Measurements from ENCODE around the gene DIPK1C. TPM values are rescaled to one million over a fixed set of nuclear protein-coding genes. Genes with fewer than 3 reads are reported as not detected.
A peak's percentile ranks its signal among the peaks of the same experiment; 100 is the strongest.

Gene DIPK1C
- total RNA-seq, 1 experiment from 2014 or later, result not detected

- Mint-ChIP-seq H3K36me3 (ENCODE audit: insufficient read depth, unreplicated experiment) (peaks cover 71% of the 10 kb centered on the region), H3K9me3 (ENCODE audit: low read depth, unreplicated experiment) (no peaks in the 10 kb centered on the region), H3K4me3 (ENCODE audit: low read depth, unreplicated experiment) (peak overlapping the region; percentile 71), H3K27ac (ENCODE audit: unreplicated experiment) (peak overlapping the region; percentile 93), H3K4me1 (ENCODE audit: low read depth, unreplicated experiment) (peaks cover 46% of the 10 kb centered on the region), H3K27me3 (ENCODE audit: unreplicated experiment) (no peaks in the 10 kb centered on the region)
- no peak for TF ChIP-seq CTCF (IDR thresholded peaks at IDR 0.05; ENCODE audit: unreplicated experiment)
- peak; percentile 35 for DNase-seq
- intact Hi-C loops (cut with micrococcal nuclease; ENCODE audit: unreplicated experiment), result loop anchor here (2.0 kb wide), 1 partner anchor 54 kb away; no protein-coding TSS in a partner anchor
- CTCF ChIA-PET, result interaction anchor here (0.8 kb wide), 1 partner anchor 1082 kb away, joined by 3 read pairs; no protein-coding TSS in a partner anchor
- BruUV-seq (replicated peaks), result no TSS peak
These were observed 41.9 kb upstream of the DIPK1C start for GRCh38 chr18:74498712-74499627.

- CTCF ChIA-PET, result interaction anchor here (0.8 kb wide), 1 partner anchor 1080 kb away, joined by 3 read pairs; no protein-coding TSS in a partner anchor
- no TSS peak for BruUV-seq (replicated peaks)
- Mint-ChIP-seq H3K4me1 (ENCODE audit: low read depth, unreplicated experiment) (peaks cover 46% of the 10 kb centered on the region), H3K27ac (ENCODE audit: unreplicated experiment) (peak overlapping the region; percentile 66), H3K9me3 (ENCODE audit: low read depth, unreplicated experiment) (no peaks in the 10 kb centered on the region), H3K27me3 (ENCODE audit: unreplicated experiment) (no peaks in the 10 kb centered on the region), H3K4me3 (ENCODE audit: low read depth, unreplicated experiment) (peak overlapping the region; percentile 73), H3K36me3 (ENCODE audit: insufficient read depth, unreplicated experiment) (peaks cover 64% of the 10 kb centered on the region)
- no peak for DNase-seq
- no peak for TF ChIP-seq CTCF (IDR thresholded peaks at IDR 0.05; ENCODE audit: unreplicated experiment)
- intact Hi-C loops (cut with micrococcal nuclease; ENCODE audit: unreplicated experiment), result loop anchor here (2.0 kb wide), 1 partner anchor 55 kb away; no protein-coding TSS in a partner anchor
These were observed 40.7 kb upstream of the DIPK1C start for GRCh38 chr18:74497778-74498177.

- no peak for DNase-seq
- Mint-ChIP-seq H3K27ac (ENCODE audit: unreplicated experiment) (peak overlapping the region; percentile 66), H3K4me1 (ENCODE audit: low read depth, unreplicated experiment) (peaks cover 46% of the 10 kb centered on the region), H3K9me3 (ENCODE audit: low read depth, unreplicated experiment) (no peaks in the 10 kb centered on the region), H3K27me3 (ENCODE audit: unreplicated experiment) (no peaks in the 10 kb centered on the region), H3K4me3 (ENCODE audit: low read depth, unreplicated experiment) (peak overlapping the region; percentile 73), H3K36me3 (ENCODE audit: insufficient read depth, unreplicated experiment) (peaks cover 59% of the 10 kb centered on the region)
- no TSS peak for BruUV-seq (replicated peaks)
- CTCF ChIA-PET, result no interaction called here
- intact Hi-C loops (cut with micrococcal nuclease; ENCODE audit: unreplicated experiment), result no loop called here
- no peak for TF ChIP-seq CTCF (IDR thresholded peaks at IDR 0.05; ENCODE audit: unreplicated experiment)
These were observed 40.2 kb upstream of the DIPK1C start for GRCh38 chr18:74497324-74497676.

DNA sequence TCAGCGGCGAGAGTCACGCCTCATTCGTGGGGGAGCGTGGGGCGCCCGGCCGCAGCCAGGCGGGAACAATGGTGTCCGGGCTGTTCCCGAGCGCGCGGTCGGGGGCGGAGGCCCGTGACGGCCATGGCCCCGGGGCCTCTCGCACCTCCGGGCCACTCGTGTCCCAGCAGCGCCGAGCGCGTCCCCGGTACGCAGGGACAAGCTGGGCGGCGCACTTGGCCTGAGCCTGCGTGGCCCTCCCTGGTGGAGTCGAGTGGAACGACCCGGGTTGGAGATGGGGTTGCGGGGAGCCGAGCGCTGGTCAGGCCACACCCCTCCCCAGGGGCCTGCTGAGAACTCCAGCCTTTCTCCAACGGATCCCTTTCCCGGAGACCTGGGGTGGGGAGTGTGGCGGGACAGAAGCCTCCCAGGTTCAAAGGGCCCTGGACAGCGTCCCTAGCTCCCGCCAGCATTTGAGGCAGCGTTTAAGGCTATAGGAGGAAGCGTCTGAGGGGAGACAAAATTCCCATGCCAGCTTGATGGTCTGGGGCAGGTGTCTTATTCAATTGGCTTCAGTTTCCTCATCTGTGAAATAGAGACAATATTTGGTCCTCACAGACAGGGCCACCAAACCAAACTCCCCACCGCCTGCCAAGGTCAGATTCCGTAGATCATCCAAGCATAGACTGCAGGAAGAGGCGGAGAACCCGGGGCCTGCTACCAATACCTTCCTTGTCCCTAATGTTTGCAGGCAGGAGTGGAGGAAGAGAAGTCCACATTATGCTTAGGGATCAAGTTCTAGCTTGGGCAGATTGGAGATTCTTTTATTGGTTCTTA, 39.6 kb upstream of the DIPK1C start:
- BruUV-seq (replicated peaks), result no TSS peak
- CTCF ChIA-PET, result interaction anchor here (0.8 to 2.1 kb wide), 6 partner anchors 28 to 144 kb away, joined by 3 to 9 read pairs (median 4); no protein-coding TSS in a partner anchor
- DNase-seq, result peak; percentile 74
- Mint-ChIP-seq H3K27ac (ENCODE audit: unreplicated experiment) (peak overlapping the region; percentile 66), H3K4me1 (ENCODE audit: low read depth, unreplicated experiment) (peaks cover 46% of the 10 kb centered on the region), H3K27me3 (ENCODE audit: unreplicated experiment) (no peaks in the 10 kb centered on the region), H3K36me3 (ENCODE audit: insufficient read depth, unreplicated experiment) (peaks cover 53% of the 10 kb centered on the region), H3K9me3 (ENCODE audit: low read depth, unreplicated experiment) (no peaks in the 10 kb centered on the region), H3K4me3 (ENCODE audit: low read depth, unreplicated experiment) (peak overlapping the region; percentile 73)
- TF ChIP-seq CTCF (IDR thresholded peaks at IDR 0.05; ENCODE audit: unreplicated experiment), result no peak
- intact Hi-C loops (cut with micrococcal nuclease; ENCODE audit: unreplicated experiment), result no loop called here

Data from Calu3 (cell line).